HG02885 (cell line): ENCODE results near the gene HSPA12A.

ENCODE experiments used
- ATAC-seq: cut with Tn5 transposase; IDR thresholded peaks from one replicate; pipeline ENCODE4 v1.9.1; 2021; ENCODE audit warnings: mild to moderate bottlenecking; ENCODE audit not compliant: unreplicated experiment, poor library complexity

HSPA12A gene

GRCh38 chr10:116694927-116695268, 47.5 kb downstream of the HSPA12A start:
- ATAC-seq = no peak

GRCh38 chr10:116694243-116694926, 48.0 kb downstream of the HSPA12A start:
- no peak for ATAC-seq

GRCh38 chr10:116692225-116692624, 50.1 kb downstream of the HSPA12A start:
- no peak for ATAC-seq

GRCh38 chr10:116691635-116692034, 50.7 kb downstream of the HSPA12A start:
- no peak for ATAC-seq

GRCh38 chr10:116690356-116691322, 51.7 kb downstream of the HSPA12A start:
- no peak for ATAC-seq

GRCh38 chr10:116689744-116690143, 52.6 kb downstream of the HSPA12A start:
- no peak for ATAC-seq

- no peak for ATAC-seq
Measured at GRCh38 chr10:116688741-116689495, 53.4 kb downstream of the HSPA12A start.

- no peak for ATAC-seq
Measured at GRCh38 chr10:116688241-116688711, 54.1 kb downstream of the HSPA12A start.

- no peak for ATAC-seq
Measured at GRCh38 chr10:116687633-116688032, 54.7 kb downstream of the HSPA12A start.

- no peak for ATAC-seq
Measured at GRCh38 chr10:116686632-116687031, 55.7 kb downstream of the HSPA12A start.

- ATAC-seq = no peak
Measured at GRCh38 chr10:116685807-116686206, 56.6 kb downstream of the HSPA12A start.

GRCh38 chr10:116684781-116685180, 57.6 kb downstream of the HSPA12A start:
- no peak for ATAC-seq

GRCh38 chr10:116683821-116684220, 58.5 kb downstream of the HSPA12A start:
- ATAC-seq = no peak

GRCh38 chr10:116683166-116683565, 59.2 kb downstream of the HSPA12A start:
- no peak for ATAC-seq

GRCh38 chr10:116679351-116679750, 63.0 kb downstream of the HSPA12A start:
- no peak for ATAC-seq

- ATAC-seq = no peak
Measured at GRCh38 chr10:116676633-116677032, 65.7 kb downstream of the HSPA12A start.

GRCh38 chr10:116676118-116676517, 66.2 kb downstream of the HSPA12A start:
- no peak for ATAC-seq

GRCh38 chr10:116674901-116675423, 67.4 kb downstream of the HSPA12A start:
- ATAC-seq = no peak

GRCh38 chr10:116673866-116674265, 68.5 kb downstream of the HSPA12A start:
- ATAC-seq = no peak

GRCh38 chr10:116672891-116673290, 69.5 kb downstream of the HSPA12A start:
- ATAC-seq = no peak
